HG03139 (cell line): ENCODE results near the gene TRPC1.

Source experiments
- ATAC-seq: cut with Tn5 transposase; IDR thresholded peaks from one replicate; pipeline ENCODE4 v1.9.1; 2021; ENCODE audit not compliant: unreplicated experiment

Gene TRPC1

DNA sequence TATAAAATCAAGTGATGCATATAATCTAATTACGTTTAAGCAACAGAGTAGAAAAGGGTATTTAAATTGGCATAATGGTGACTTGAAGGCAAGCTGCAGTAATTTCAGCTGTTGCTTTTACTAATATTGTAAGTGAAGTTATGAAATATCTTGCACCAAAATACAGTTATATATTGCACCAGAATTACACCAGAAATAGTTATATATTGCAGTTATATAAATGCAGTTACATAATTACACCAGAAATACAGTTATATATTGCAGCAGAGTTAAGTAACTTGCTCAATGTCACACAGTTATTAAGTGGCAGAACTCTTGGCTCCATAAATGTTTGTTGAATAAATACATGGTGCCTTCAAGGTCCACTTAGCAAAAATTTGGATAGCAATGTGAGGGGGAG lies 113.7 kb downstream of the TRPC1 start:
- no peak for ATAC-seq

DNA sequence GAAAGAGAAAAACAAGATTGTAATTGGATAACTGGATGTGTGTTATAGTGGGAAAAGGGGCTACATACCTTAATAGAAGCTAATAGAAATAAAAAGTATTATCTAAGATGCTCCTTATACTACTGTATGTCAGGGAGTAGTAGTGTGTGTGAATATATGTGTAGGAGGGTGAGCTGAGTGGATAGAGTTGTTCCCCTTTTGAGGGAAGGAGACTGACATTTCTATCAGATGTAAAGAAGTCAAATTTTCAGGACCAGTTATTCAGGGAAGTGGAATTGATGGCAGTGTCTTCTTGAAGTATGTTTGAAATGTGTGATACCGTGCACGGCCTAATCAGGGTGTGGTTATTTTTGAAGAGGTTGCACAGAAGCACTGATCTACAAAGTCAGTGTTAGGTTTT lies 116.0 kb downstream of the TRPC1 start:
- no peak for ATAC-seq

DNA sequence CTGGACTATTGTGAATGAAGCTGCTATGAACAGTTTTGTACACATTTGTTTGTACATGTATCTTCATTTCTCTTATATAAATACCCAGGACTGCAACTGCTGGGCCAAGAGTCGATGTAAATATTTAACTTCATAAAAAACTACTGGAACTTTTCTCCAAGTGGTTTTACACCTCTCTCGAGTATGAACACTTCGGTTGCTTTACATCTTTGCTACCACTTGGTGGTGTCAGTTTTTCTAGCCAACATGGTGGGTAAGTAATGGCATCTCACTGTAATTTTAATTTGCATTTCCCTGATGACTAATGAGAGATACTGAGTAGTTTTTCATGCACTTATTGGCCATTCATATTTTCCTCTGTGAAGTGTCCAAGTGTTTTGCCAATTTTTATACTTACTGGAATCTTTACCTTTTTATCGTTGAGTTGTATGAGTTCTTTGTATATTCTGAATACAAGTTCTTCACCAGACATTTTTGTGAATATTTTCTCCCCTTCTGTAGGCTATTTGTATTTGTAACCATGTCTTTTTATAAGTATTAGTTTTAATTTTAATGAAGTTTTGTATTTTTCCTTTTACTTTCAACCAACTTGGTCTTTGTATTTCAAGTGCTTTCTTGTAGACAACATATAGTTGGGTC lies 120.6 kb downstream of the TRPC1 start:
- no peak for ATAC-seq

DNA sequence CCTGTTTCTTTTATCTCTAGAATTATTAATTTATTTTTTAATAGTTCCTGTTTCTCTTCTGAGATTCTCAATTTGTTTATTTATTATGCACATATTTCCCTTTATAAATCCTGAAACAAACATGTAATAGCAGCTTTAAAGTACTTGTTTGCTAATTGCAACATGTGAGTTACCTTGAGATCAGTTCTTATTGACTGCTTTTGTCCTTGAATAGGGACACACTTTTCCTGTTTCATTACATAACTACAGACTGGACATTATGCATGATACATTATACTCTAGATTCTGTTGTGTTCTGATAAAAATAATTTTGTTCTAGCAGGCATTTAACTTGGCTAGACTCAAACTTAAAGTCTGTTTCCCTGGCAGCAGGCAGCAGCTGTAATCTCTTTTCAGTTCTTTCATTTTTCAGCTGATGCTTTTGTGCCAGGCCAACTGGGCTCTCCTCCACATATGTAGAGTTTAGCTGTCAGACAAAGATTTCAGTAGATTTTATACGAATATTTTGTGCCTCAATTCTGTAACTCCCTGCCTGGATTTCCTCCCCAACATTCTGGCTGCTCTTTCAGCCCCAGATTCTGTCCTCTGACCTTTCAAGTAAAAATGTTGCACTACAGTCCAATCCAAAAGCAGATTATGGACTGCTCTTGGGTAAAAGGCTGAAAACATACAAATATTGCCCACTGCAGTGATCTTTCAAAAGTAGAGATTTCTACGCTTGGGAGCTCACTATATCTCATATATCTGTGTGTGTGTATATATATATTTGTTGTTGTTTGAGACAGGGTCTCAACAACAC lies 123.1 kb downstream of the TRPC1 start:
- no peak for ATAC-seq

DNA sequence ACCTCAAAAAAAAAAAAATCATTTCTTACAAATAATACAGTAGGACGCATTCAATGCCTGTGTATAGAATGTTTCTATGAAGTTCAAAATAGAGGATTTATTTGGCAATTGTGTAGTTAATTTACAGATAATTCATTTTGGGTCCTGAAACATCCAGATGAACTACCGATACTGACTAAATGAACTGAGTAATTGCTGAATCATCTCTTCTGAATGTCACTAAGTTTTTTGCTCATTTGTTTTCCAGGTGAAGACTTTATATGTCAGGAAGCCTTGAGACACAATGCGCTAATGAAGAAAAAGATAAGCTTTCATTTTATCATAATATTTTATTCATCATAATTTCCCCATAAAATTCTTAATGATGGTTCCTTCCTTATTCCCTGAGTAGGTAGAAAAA lies 125.3 kb downstream of the TRPC1 start:
- no peak for ATAC-seq

DNA sequence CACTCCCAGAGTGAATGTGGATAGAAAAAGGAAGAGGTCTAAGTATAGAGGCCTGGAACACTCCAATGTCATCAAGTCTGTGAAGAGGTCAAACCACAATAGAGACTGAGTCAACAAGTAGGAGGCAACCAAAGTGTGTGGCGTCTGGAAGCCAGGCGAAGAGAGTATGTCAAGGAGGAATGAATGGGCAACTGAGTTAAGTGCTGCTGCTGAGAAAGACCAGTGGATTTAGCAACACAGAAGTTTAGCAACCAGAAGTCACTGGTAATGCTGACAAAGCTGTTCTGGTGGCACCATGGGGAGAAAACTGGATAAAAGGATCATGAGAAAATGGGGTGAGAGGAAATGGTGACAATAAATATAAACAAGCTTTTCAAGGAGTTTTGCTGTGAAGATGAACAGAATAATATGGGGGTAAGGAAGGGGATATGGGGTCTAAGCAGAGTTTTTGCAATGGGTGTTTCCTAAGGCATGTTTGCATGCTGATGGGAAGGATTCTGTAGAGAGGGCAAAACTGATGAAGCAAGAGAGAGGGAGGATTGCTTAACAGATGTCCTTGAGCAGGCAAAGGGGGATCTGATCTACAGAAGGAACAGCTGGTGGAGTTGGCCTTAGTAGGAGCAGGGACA lies 126.7 kb downstream of the TRPC1 start:
- no peak for ATAC-seq

DNA sequence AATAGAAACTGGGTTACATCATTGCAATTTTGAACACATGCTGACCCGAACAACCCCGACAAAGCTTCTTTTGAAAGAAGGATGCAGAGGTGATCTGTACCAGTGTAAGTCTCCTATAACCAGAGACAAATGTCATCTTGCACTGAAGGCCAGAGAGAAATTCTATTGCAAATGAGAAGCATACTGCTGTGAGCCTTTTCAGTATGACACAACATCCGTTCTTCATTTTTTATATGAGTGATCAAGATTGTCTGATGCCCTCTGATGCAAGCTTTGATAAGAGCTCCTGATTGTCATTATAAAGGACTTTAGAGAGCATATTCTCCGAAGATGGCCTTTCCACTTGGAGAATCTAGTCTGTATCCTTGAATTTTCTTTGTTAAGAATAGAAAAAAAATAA lies 128.2 kb downstream of the TRPC1 start:
- ATAC-seq: no peak

DNA sequence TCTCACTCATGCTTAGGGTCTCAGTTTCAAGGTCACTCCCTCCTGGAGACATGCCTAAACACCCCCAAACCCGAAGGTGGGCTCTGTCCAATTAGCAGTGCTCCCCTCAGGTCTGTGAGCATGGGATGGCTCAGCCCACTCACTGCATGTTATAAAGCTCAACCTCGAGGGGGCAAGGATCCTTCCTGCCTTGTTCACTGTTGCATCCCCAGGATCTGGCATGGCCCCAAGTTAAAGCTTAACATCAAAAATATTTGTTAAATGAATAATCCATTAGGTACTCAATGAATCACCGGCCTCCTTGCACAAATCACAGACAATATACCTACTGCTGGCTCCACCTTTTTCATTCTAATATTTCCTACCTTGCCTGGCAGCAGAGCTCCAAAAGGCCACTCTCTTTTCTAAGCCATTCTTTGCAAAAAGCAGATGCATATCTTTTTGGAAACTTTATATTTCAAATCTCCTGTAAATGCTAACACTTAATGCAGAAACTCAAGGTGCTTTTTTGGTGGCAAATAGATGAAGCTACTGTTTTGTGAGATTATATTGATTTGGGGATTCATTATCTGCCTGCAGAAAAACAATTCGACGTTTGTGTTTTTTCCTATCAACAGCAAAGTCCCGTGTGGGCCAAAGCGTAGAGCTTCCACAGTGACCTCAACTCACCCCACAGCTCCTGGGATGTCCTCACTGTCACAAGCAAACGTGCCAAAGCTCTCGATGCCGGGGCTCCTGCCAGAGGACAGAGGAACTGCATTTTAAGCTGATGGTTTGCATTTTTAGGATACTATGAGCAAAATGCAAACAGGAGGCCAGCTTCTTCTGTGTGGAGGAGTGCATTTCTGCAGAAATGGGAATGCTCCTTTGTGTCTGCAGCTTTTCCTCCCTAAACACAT lies 129.7 kb downstream of the TRPC1 start:
- ATAC-seq: no peak

DNA sequence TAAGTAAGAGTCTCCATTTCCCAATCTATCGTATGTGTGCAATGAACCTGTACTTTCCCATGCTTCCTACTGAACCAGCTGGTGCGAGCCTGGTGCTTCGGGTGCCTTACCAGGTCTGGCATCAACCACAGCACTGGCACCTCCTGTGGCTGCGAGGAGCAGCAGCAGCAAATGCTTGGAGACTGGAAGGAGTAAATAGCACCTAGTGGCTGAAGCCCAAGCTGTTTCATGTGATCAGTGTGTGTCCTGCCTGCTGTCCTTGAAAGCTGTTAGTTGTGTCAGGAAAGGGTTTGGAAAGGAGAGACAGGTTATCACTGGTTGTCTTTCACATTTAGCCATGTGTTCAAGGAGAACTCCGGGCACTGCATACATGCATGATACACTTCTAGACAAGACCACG lies 133.2 kb downstream of the TRPC1 start:
- ATAC-seq: no peak
